Stomach (tissue), 19 donors: ENCODE data around the gene ICOSLG. TPM values are rescaled to one million over a fixed set of nuclear protein-coding genes. Genes with fewer than 3 reads are reported as not detected.
"Not testable (repeated sequence)": the region's sequence is repeated elsewhere in the genome, so short reads cannot be mapped to it uniquely, and the experiment has no call there.

ENCODE experiments used
- DNase-seq, 2 donors: peaks; one replicate each; pipeline versions ENCODE4 v3.0.0 to v3.0.0-alpha.2; 2013 to 2019
- H3K27ac ChIP-seq, 5 donors: fragments of 200-600 bp in 4 of 5; sonication (generic) in 4 of 5; one replicate each; pipeline ENCODE4 v1.5.1; 2013 to 2019; ENCODE audit warnings: mild to moderate bottlenecking in 1 of 5, moderate library complexity in 1 of 5
- H3K27me3 ChIP-seq, 3 donors: fragments of 200-600 bp; sonication (generic); one replicate each; pipeline ENCODE4 v1.5.1; 2017 to 2019; ENCODE audit warnings: mixed run types in 1 of 3
- H3K36me3 ChIP-seq, 4 donors: fragments of 200-600 bp; sonication (generic); 1 replicate in 3 of 4; 2 replicates in 1 of 4; pipeline ENCODE4 v1.5.1; 2016 to 2019
- H3K4me1 ChIP-seq, 4 donors: fragments of 200-600 bp; sonication (generic); one replicate each; pipeline ENCODE4 v1.5.1; 2016 to 2019
- H3K4me3 ChIP-seq, 4 donors: fragments of 200-600 bp; sonication (generic) in 3 of 4; one replicate each; pipeline ENCODE4 v1.5.1; 2016 to 2019; ENCODE audit warnings: mild to moderate bottlenecking in 1 of 4
- H3K9me3 ChIP-seq, 4 donors: fragments of 200-600 bp; sonication (generic); one replicate each; pipeline ENCODE4 v1.5.1; 2016 to 2019
- CTCF ChIP-seq, 7 experiments: fragments of 450-650 bp in 4 of 7; fragments of 200-600 bp in 3 of 7; sonication (generic) in 3 of 7; IDR thresholded peaks; one replicate each; pipeline ENCODE4 v1.5.1; 2016 to 2019; ENCODE audit warnings: antibody characterized with exemption in 7 of 7, control low read depth in 2 of 7, mild to moderate bottlenecking in 1 of 7
- EP300 ChIP-seq: sonication (generic); formaldehyde crosslinking; IDR thresholded peaks from one replicate; pipeline ENCODE4 v1.6.1; 2017; ENCODE audit warnings: antibody characterized with exemption
- POLR2A ChIP-seq, 4 donors: fragments of 450-650 bp; IDR thresholded peaks; one replicate each; pipeline ENCODE4 v1.6.1; 2016; ENCODE audit warnings: antibody characterized with exemption in 4 of 4, control low read depth in 2 of 4, mild to moderate bottlenecking in 1 of 4, moderate library complexity in 1 of 4
- POLR2AphosphoS5 ChIP-seq, 3 donors: sonication (generic); formaldehyde crosslinking; IDR thresholded peaks; one replicate each; pipeline ENCODE4 v1.6.1; 2016; ENCODE audit warnings: antibody characterized with exemption in 3 of 3
- WGBS, 5 donors: extraction: QIAGEN DNeasy Blood & Tissue Kit in 3 of 5; methylation state at CpG; one replicate each; pipeline versions ENCODE4 v1.1.5 to v1.1.7; 2013 to 2018; 5-methylcytosine and 5-hydroxymethylcytosine counted together
- intact Hi-C: fragments of 100-400 bp; cut with DNase I; formaldehyde crosslinking; loops from one replicate; pipeline ENCODE4 v1.15.1; 2023; ENCODE audit warnings: low total_unique reads
- long read RNA-seq, 10 donors: transcript quantifications; one replicate each; lab custom pipeline, GENCODE V29; 2026
- polyA plus RNA-seq, 3 donors: library from polyadenylated mRNA; stranded (reverse); fragments of 200-250 nt; gene quantifications; one replicate each; pipeline ENCODE4 v1.2.3, GENCODE V29; 2013
- total RNA-seq, 5 donors: library from RNA; depleted of rRNA; stranded (reverse); fragments of >200 nt; gene quantifications; one replicate each; pipeline versions ENCODE4 v1.1.0 to v1.2.3, GENCODE V29; 2014 to 2016
- donor health status: healthy with polysubstance abuse.
- donor health status: Bipolar disorder and iron deficiency.
- donor health status: healthy.

ICOSLG gene, protein sequence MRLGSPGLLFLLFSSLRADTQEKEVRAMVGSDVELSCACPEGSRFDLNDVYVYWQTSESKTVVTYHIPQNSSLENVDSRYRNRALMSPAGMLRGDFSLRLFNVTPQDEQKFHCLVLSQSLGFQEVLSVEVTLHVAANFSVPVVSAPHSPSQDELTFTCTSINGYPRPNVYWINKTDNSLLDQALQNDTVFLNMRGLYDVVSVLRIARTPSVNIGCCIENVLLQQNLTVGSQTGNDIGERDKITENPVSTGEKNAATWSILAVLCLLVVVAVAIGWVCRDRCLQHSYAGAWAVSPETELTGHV
- total RNA-seq = 1 to 10 TPM; 1.2 to 7.0 (median 3.5) TPM
- 1 to 10 TPM; 1.4 to 2.8 (median 1.8) TPM for polyA plus RNA-seq
- long read RNA-seq, donor 1 = 0 reads
- long read RNA-seq, donor 2 = 0 reads
- long read RNA-seq, donor 3 = 0 reads
- long read RNA-seq, donor 4 = 0 reads
- long read RNA-seq, donor 5, full-length matches to known transcripts = 1 of 1 reads
- long read RNA-seq, donor 5, partial matches to known transcripts = 0 of 1 reads
- long read RNA-seq, donor 5, other reads (novel, unspliced or antisense) = 0 of 1 reads
- long read RNA-seq, donor 6 = 0 reads
- long read RNA-seq, donor 7 = 0 reads
- long read RNA-seq, donor 8 = 0 reads
- long read RNA-seq, donor 9 = 0 reads
- long read RNA-seq, donor 10 = 0 reads

GRCh38 chr21:44240842-44241241 lies at the start of gene ICOSLG:
TSS of gene ICOSLG (minus strand) at chr21:44240943. CDS start at chr21:44240817, 126 bp downstream.
- H3K27ac ChIP-seq, H3K4me1 ChIP-seq, H3K9me3 ChIP-seq, H3K4me3 ChIP-seq, H3K27me3 ChIP-seq, intact Hi-C loops, DNase-seq, H3K36me3 ChIP-seq: not testable (repeated sequence)
- WGBS, 5 donors = no CpG with 5 or more reads among the region's 53 CpGs

DNA sequence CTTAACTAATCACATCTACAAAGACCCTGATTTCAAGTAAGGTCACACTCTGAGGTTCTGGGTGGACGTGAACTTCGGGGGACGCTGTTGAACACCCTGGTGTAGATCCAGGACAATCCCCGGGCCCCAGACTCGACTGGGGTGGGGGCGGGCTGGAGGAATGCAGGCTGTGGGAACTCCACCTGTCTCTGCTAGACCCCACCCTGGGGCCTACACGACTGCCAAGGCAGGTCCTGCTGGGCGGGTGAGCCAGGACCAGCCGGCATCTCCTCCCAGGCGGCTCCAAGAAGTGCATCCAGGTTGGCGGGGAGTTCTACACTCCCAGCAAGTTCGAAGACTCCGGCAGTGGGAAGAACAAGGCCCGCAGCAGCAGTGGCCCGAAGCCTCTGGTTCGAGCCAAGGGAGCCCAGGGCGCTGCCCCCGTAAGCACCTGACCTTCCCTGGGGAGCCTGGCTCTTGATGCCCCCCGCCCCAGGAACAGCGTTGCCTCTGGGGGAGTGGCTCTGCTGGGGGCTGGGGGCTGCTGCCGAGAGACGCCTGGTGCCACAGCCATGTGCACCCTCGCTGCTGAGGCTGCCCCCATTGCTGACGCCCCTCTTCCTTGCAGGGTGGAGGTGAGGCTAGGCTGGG lies 48.8 kb upstream of the ICOSLG start:
- no peak for TF ChIP-seq POLR2AphosphoS5 (IDR thresholded peaks at IDR 0.05)
- TF ChIP-seq CTCF (IDR thresholded peaks at IDR 0.05) = no peak
- no peak for TF ChIP-seq EP300
- no peak for TF ChIP-seq POLR2A (IDR thresholded peaks at IDR 0.05)
- no peak for DNase-seq
- intact Hi-C loops = no loop called here

DNA sequence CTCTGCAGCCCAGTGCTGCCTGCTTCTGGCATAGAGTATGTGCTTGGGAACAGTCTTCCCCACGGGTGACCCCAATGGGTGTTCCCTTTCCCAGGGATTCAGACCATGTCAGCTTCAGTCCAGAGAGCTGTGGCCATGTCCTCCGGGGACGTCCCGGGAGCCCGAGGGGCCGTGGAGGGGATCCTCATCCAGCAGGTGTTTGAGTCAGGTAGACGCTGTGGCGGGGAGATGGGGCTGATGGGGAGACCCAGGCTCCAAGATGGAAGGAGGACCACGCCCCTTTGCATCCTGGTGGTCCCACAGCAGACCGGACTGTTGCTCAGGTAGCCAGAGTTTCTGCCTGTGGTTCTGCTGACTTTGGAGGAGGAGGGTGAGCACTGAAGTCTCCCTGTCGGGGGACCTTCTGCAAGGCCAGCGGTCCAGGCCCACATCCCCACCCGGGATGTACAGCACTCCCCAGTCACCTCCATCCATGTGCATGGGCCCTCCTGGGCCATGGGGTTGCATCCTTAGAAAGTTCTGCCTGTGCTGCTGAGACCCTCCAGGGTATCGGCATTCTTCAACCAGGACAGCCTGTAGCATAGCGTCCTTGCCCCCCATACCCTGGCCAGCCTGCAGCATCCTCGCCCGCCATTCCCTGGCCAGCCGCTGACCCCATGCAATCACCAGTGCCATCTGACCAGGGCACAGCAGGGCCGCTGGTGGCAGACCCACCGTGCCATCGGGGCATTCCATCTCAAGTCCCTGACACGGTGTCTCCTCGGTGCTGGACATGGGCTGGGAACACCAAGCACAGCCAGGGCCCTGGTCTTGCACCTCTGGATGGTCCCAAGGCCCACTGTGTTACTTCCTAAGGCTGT lies 47.7 kb upstream of the ICOSLG start:
- Histone ChIP-seq H3K27me3 (peaks cover 0 to 57% (median 21%) of the 10 kb centered on the region in 3 donors), H3K4me1 (peaks cover 4 to 11% (median 10%) of the 10 kb centered on the region in 4 donors), H3K9me3 (no peaks in the 10 kb centered on the region), H3K27ac (no peak overlapping the region), H3K4me3 (no peak overlapping the region), H3K36me3 (no peaks in the 10 kb centered on the region)
- WGBS, 5 donors = 81 to 93% (median 87%) methylated on average over 13 to 23 of the region's 23 CpGs
- no peak for DNase-seq
- no peak for TF ChIP-seq CTCF (IDR thresholded peaks at IDR 0.05)
- TF ChIP-seq EP300 = no peak
- TF ChIP-seq POLR2AphosphoS5 (IDR thresholded peaks at IDR 0.05) = no peak
- no peak for TF ChIP-seq POLR2A (IDR thresholded peaks at IDR 0.05)
- intact Hi-C loops = no loop called here

More for the DNA sequence above, 48.8 kb upstream of the ICOSLG start:
- peaks cover 4 to 16% (median 15%) of the 10 kb centered on the region in 4 donors for H3K4me1 ChIP-seq
- H3K27me3 ChIP-seq = peaks cover 0 to 60% (median 21%) of the 10 kb centered on the region in 3 donors
- H3K36me3 ChIP-seq = no peaks in the 10 kb centered on the region
- H3K4me3 ChIP-seq = no peak overlapping the region
- H3K9me3 ChIP-seq = no peaks in the 10 kb centered on the region
- no peak overlapping the region for H3K27ac ChIP-seq
- 75 to 86% (median 84%) methylated on average over 6 to 24 of the region's 24 CpGs for WGBS, 5 donors

DNA sequence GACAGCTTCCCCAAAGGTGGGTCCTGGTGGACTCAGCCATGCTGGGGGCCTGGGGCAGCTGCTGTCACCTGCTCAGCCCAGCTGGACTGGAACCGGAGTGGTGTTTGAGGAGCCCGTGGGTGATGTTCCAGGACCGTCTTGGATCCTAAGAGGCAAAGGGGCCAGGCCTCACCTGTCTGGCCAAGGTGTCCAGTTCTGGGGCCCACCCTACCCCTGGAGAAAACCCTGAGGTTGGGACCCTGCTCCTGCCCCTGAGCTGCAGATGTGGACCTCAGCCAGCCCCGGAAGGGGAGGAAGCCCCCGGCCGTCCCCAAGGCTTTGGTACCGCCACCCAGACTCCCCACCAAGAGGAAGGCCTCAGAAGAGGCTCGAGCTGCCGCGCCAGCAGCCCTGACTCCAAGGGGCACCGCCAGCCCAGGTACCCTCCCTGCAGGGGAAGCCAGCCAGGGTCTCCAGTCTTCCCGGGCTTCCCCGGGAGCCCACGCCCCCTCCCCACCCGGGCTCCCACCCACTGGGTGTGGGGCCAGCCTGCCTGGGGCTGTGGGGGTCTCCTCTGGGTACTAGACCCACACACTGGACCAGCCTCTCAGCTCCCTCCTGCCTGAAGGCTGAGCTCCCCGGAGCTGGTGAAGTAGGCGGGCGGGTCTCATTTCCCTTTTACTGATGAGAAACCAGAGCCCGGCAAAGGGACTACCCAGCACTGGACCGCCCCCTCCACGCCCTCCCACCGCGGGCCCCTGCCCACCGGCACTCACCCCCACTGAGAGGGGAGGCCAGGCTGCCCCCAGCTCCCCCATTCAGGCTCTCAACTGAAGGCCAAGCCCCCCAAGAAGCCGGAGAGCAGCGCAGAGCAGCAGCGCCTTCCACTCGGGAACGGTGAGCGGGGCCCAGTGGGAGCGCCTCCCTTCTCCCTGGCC lies 46.2 kb upstream of the ICOSLG start:
- Histone ChIP-seq H3K27me3 (peaks cover 0 to 44% (median 21%) of the 10 kb centered on the region in 3 donors), H3K27ac (no peak overlapping the region), H3K4me1 (peaks cover 4 to 11% (median 10%) of the 10 kb centered on the region in 4 donors), H3K36me3 (no peaks in the 10 kb centered on the region), H3K9me3 (no peaks in the 10 kb centered on the region), H3K4me3 (no peak overlapping the region)
- 57 to 77% (median 67%) methylated on average over 18 to 31 of the region's 31 CpGs for WGBS, 5 donors
- intact Hi-C loops = no loop called here
- TF ChIP-seq CTCF (IDR thresholded peaks at IDR 0.05) = no peak
- TF ChIP-seq POLR2AphosphoS5 (IDR thresholded peaks at IDR 0.05) = no peak
- TF ChIP-seq EP300 = no peak
- TF ChIP-seq POLR2A (IDR thresholded peaks at IDR 0.05) = no peak
- DNase-seq = no peak
